Activated T-cell treated with anti-CD3 and anti-CD28 coated beads, Interleukin-2, amount 50 U/mL, for 48 hours (primary cell): ENCODE results near the gene WBP4.

ENCODE experiments used
- DNase-seq, 2 experiments: peaks; one replicate each; pipeline ENCODE4 v3.0.0-alpha.2; 2020

WBP4 gene

DNA sequence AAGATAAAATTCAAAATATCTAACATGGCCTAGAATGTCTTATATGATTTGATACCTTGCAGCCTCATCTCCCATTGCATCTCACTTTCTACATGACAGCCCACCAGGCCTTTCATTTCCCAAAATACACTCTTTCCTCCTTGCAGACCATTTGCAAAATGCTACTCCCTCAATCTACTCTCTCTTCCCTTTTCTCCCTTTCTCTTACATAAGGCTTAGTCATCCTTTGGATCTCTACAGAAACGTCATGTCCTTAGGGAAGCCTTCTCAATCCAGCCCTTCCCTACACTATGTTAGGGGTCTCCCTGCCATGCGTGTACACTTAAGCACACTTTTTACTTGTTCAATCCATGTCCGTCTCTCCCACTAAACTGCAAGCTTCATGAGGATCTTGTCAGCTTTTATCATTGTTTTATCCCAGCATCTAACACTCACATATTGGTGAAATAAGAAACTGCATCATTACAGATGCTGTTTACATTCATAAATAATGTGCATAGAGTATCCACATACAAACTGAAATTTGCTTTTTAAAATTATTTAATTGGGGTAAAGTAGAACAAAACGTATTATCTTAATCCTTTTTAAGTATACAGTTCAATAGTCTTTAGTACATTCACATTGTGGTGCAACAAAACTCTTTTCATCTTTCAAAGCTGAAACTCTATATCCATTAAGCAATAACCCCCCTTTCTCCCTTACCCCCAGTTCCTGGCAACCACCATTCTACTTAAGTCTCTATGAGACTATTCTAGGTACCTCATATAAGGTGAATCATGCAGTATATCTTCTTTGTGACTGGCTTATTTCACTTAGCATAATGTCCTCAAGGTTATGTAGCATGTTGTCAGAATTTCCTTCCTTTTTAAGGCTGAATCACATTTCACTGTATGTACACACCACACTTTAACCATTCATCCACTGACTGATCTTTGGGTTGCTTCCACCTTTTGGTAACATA is 11.5 kb upstream of the WBP4 start:
- DNase-seq = no peak

- DNase-seq = no peak
These were observed 8.9 kb upstream of the WBP4 start for GRCh38 chr13:41052441-41052840.

DNA sequence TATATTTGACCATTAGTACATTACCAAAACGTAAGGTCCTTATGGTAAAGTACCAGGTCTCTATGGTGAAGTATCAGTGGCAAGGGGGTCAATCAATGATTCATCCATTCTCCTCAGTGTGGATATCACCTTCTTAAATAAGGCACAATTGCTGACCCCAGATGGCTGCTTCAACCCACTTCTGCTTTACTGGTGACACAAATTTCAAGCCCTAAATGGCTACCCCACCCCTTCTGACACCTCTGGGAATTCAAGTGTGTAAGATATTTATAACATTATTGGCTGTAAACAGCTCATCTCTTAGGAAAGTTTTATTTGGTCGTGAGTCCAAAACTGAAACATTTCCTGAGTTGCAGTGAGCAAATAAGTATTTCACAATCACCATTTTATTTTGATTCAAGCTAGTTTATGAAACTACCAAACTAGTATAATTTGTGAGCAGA is 7.9 kb upstream of the WBP4 start:
- DNase-seq = no peak

DNA sequence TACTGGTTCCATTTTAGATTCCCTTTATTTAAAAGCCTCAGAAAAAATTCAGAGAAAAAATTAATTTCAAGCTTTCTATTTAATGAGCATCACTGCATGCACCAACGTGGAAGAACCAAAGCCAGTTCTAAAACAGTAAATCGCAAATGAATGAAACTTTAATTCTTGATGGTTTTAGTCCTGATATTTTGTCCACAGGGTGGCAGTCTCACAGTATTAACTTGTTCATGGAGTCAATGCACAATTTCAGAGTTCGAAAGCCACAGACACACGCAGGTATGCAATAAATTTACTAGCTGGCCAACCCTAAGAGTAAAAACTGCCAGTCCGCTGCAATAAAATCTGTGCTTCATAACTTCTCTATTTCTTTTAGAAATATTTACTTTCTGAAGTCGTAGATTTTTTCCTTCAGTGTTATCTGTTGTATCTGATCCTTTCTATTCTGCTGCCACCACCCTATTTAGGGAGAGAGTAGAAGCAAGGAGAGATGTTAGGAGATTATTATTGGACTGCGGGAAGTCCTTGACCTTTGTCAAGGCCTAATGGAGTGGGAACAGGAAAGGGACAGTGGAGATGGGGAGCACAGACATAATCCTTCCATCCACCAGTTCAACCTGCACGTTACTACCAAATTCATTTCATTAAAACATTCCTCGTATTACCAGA is 7.0 kb upstream of the WBP4 start:
- DNase-seq = no peak

- DNase-seq = no peak
These were observed 6.2 kb upstream of the WBP4 start for GRCh38 chr13:41054919-41055619.

GRCh38 chr13:41056194-41056593 is 5.1 kb upstream of the WBP4 start:
- no peak for DNase-seq

DNA sequence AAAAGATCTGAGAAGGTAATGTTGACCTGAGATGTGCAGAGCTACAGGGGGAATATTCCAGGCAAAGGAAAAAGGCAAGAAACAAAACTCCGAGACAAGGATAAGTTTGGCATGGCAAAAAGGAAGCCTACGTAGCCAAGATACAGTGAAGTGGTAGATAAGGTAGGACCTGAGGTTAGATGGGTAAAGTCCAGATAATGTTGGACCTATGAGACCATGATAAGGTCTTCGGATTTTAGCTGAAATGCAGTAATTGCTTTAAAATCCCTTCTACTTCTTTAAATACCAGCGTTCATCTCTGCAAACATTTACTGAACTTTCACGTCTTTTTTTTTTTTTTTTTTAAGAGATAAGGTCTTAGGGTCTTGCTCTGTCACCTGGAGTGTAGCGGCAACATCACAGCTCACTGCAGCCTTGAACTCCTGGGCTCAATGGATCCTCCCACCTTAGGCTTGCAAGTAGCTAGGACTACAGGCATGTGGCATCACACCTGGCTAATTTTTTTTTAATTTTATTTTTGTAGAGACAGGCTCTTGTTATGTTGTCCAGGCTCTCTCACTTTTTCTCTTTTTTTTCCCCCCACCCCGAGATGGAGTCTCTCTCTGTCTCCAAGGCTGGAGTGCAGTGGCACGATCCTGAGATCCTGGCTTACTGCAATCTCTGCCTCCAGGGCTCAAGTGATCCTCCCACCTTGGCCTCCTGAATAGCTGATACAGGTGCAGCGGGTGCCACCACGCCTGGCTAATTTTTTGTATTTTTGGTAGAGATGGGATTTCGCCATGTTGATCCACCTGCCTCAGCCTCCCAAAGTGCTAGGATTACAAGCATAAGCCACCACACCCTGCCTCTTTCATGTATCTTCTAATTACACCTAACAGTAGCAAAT is 4.2 kb upstream of the WBP4 start:
- DNase-seq = no peak

DNA sequence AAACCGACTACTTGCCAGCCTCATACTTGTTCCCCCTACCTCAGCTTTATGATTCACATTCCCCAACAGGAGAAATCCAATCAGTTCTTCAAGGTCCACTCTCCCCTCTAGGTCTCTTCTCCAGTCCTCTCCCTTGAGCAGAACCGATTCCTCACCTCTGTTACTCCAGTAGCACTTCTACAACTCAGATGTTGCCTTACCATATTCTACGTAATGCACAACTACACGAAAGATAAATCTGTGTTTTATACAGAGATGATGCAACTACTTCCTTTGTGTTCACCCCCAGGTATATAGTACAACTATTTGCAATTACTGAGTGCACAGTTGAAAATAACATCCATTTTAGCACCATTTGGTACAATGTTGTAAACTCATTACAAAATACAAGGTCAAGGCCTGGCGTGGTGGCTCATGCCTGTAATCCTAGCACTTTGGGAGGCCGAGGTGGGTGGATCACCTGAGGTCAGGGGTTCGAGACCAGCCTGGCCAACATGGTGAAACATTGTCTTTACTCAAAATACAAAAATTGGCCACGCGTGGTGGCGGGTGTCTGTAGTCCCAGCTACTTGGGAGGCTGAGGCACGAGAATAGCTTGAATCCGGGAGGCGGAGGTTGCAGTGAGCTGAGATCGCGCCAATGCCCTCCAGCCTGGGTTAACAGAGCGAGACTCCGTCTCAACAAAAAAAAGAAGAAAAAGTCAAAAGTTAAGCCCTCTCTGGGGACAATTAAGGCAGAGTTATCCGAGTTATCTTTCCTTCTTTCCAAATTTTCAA is 2.8 kb upstream of the WBP4 start:
- no peak for DNase-seq

DNA sequence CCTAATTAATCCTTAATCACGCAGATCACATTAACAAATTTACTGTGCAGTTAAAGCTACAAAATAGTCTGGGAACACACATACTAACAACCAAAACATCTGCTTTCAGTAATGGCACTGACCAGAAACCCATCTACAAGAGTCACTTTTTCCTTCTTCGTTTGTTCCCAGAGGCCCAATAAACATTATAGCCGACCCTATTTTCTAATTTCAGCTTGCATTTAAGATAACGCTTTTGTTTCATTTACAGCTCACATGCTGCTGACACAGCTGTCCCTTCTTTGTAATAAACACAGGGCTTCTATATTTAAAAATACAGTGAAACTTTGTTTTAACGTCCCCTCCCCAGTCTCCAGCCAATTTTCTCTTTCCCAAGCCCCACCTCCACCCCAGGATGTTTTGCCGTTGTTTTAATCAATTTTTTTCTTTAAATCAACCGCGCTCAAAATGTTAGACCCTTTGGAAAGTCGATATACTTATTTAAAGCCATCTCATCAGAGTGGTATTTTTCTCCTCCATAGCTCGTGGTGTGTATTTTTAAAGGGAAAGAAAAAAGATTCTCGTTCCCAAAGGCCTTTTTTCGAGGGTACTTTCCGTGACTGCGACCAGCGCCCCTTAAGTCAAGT is 1.7 kb upstream of the WBP4 start:
- no peak for DNase-seq

DNA sequence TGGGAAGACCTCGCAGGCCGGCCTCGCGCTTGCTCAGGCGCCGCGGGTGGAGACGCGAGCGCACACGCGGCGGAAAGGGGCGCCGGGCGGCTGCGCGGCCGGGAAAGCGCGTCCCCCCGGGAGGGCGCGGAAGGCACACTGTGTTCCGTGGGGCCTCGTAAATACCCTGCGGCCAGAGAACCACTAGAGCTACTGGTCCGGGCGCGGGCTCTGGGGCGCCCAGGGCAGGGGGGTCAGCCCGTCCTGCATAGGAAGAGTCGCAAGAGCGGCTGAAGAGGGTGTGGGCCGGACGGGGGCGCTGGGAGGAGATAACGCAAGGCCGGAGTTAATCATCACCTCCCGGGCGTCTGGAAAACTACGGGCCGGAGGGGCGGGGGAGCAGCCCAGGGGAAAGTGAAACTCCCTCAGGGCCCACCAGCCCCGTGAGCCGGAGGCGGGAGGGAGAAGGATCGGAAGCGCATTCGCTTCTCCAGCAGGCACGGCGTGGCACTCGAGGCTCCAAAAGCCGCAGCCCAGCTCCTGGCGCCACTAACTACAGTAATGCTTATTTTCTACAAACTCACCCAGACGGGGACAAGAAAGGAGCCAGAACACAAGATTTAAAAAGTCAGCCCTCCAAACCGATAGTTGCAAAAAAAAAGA is 1.1 kb upstream of the WBP4 start:
- DNase-seq = peak; percentile 86 to 89

DNA sequence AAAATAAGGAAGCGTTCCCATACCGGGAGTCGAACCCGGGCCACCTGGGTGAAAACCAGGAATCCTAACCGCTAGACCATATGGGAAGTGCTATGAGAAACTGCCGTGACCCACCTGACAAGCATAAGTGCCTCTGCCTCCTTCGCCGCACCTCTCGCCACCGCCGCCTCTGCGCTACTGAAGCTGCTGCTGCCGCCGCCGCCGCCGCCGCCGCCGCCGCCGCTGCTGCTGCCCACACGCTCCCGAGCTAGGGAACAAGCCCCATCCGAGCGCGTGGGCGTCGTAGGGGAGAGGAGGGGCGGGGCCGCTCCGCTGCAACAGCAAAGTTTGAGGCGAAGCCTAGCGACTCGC is 610 bp upstream of the WBP4 start:
- DNase-seq = peak; percentile 88 to 91

- no peak for DNase-seq
These were observed 867 bp downstream of the WBP4 start for GRCh38 chr13:41061914-41062837.

- DNase-seq = no peak
These were observed 3.2 kb downstream of the WBP4 start for GRCh38 chr13:41064493-41064892.

- DNase-seq = no peak
These were observed 3.8 kb downstream of the WBP4 start for GRCh38 chr13:41065078-41065477.

GRCh38 chr13:41074523-41074922 is 13.2 kb downstream of the WBP4 start:
- DNase-seq = no peak

DNA sequence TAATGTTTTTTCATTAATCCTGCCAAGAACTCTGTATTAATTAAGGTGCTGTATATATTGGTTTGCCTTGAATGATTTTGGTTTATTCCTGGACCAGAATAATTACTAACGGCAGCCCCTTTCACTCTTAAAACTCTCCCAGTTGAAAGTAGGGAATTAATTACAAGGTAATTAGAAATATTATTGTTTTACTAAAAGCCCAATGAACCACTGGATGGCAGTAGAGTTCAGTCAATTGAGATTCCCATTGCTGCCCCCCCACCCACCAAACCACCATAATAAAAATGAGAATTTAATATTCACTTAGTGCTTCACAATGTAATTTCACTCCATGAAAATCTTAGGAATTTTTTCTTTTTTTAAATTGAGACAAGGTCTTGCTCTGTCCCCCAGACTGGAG is 13.7 kb downstream of the WBP4 start:
- no peak for DNase-seq

GRCh38 chr13:41075485-41075884 is 14.2 kb downstream of the WBP4 start:
- no peak for DNase-seq

- DNase-seq = no peak
These were observed 16.2 kb downstream of the WBP4 start for GRCh38 chr13:41077475-41077874.

DNA sequence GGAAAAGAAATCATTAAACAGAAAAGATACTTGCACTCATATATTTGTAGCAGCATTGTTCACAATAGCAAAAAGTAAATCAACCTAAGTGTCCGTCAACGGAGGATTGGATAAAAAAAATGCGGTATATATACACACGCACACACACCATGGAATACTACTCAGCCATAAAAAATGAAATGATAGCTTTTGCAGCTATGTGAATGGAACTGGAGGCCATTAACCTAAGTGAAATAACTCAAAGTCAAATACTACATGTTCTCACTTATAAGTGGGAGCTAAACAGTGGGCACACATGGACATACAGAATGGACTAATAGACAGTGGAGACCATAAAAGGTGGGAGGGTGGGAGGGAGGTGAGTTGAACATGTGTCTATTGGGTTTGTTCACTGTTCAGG is 18.4 kb downstream of the WBP4 start:
- DNase-seq = no peak
